HepG2 (cell line): ENCODE results near the gene NR1H3. TPM values are rescaled to one million over a fixed set of nuclear protein-coding genes. Genes with fewer than 3 reads are reported as not detected.

ENCODE experiments used
- BATF2 ChIP-seq: sonication (generic); formaldehyde crosslinking; IDR thresholded peaks from 2 replicates; pipeline ENCODE4 v1.8.0; 2022; ENCODE audit warnings: mild to moderate bottlenecking, missing genetic modification reagents, moderate library complexity
- HOXD1 ChIP-seq: sonication (generic); formaldehyde crosslinking; IDR thresholded peaks from 2 replicates; pipeline ENCODE4 v1.5.0; 2020; ENCODE audit warnings: missing genetic modification reagents
- IRX3 ChIP-seq: sonication (generic); formaldehyde crosslinking; IDR thresholded peaks from 2 replicates; pipeline ENCODE4 v1.8.1; 2023; ENCODE audit warnings: mild to moderate bottlenecking, low read depth, missing genetic modification reagents, borderline replicate concordance
- KDM2A ChIP-seq: sonication (generic); formaldehyde crosslinking; IDR thresholded peaks from 2 replicates; pipeline ENCODE4 v1.4.0; 2020; ENCODE audit warnings: low read depth, missing genetic modification reagents, borderline replicate concordance
- KLF6 ChIP-seq: IDR thresholded peaks from 2 replicates; pipeline ENCODE4 v1.8.0; 2016; ENCODE audit warnings: missing biosample characterization, missing genetic modification reagents
- MAX ChIP-seq: IDR thresholded peaks from 2 replicates; pipeline ENCODE4 v1.6.1; 2012; ENCODE audit warnings: inconsistent platforms
- MIER3 ChIP-seq: IDR thresholded peaks from 2 replicates; pipeline ENCODE4 v1.6.1; 2016; ENCODE audit warnings: missing compliant biosample characterization, borderline replicate concordance
- MLLT10 ChIP-seq: sonication (generic); formaldehyde crosslinking; IDR thresholded peaks from 2 replicates; pipeline ENCODE4 v1.4.0; 2020; ENCODE audit warnings: missing genetic modification reagents
- MTA1 ChIP-seq: sonication (generic); formaldehyde crosslinking; IDR thresholded peaks from 2 replicates; pipeline ENCODE4 v1.4.0; 2020; ENCODE audit warnings: missing genetic modification reagents, mild to moderate bottlenecking, borderline replicate concordance
- MZF1 ChIP-seq: sonication (generic); formaldehyde crosslinking; IDR thresholded peaks from 2 replicates; pipeline ENCODE4 v1.8.1; 2023; ENCODE audit warnings: mild to moderate bottlenecking, missing genetic modification reagents, borderline replicate concordance
- NAIF1 ChIP-seq: sonication (generic); formaldehyde crosslinking; IDR thresholded peaks from 2 replicates; pipeline ENCODE4 v1.5.0; 2020; ENCODE audit warnings: mild to moderate bottlenecking, missing genetic modification reagents, borderline replicate concordance
- SETDB1 ChIP-seq: sonication (generic); formaldehyde crosslinking; IDR thresholded peaks from 2 replicates; pipeline ENCODE4 v1.5.1; 2020; ENCODE audit warnings: missing genetic modification reagents, mild to moderate bottlenecking, borderline replicate concordance
- SP2 ChIP-seq: sonication (generic); formaldehyde crosslinking; IDR thresholded peaks from 2 replicates; pipeline ENCODE4 v1.5.1; 2020; ENCODE audit warnings: mild to moderate bottlenecking, missing genetic modification reagents
- SRF ChIP-seq: IDR thresholded peaks from 2 replicates; pipeline ENCODE4 v1.6.1; 2011; ENCODE audit warnings: mild to moderate bottlenecking, low read depth, low read length, moderate library complexity
- TAF15 ChIP-seq: fragments of 200-400 bp; formaldehyde crosslinking; IDR thresholded peaks from one replicate; pipeline ENCODE4 v1.6.1; 2018; ENCODE audit warnings: mild to moderate bottlenecking, low read depth, low read length; ENCODE audit not compliant: poor library complexity, severe bottlenecking
- ZBTB33 ChIP-seq: sonication (generic); formaldehyde crosslinking; IDR thresholded peaks from 2 replicates; pipeline ENCODE4 v1.4.0; 2020; ENCODE audit warnings: missing genetic modification reagents
- ZFP37 ChIP-seq: sonication (generic); formaldehyde crosslinking; IDR thresholded peaks from 2 replicates; pipeline ENCODE4 v1.4.0; 2020; ENCODE audit warnings: missing genetic modification reagents, borderline replicate concordance
- ZMAT3 ChIP-seq: sonication (generic); formaldehyde crosslinking; conservative IDR thresholded peaks from 2 replicates; pipeline ENCODE4 v1.7.0; 2021; ENCODE audit warnings: missing genetic modification reagents
- ZNF205 ChIP-seq: IDR thresholded peaks from 2 replicates; pipeline ENCODE4 v1.6.1; 2018; ENCODE audit warnings: missing biosample characterization, missing genetic modification reagents
- ZNF383 ChIP-seq: sonication (generic); formaldehyde crosslinking; IDR thresholded peaks from 2 replicates; pipeline ENCODE4 v1.4.0; 2020; ENCODE audit warnings: missing genetic modification reagents, mild to moderate bottlenecking, borderline replicate concordance
- ZNF432 ChIP-seq: sonication (generic); formaldehyde crosslinking; IDR thresholded peaks from 2 replicates; pipeline ENCODE4 v1.5.0; 2020; ENCODE audit warnings: missing genetic modification reagents, mild to moderate bottlenecking, borderline replicate concordance
- ZNF703 ChIP-seq: sonication (generic); formaldehyde crosslinking; IDR thresholded peaks from 2 replicates; pipeline ENCODE4 v1.5.1; 2020; ENCODE audit warnings: missing genetic modification reagents, mild to moderate bottlenecking, moderate library complexity, borderline replicate concordance
- ZNF772 ChIP-seq: sonication (generic); formaldehyde crosslinking; IDR thresholded peaks from 2 replicates; pipeline ENCODE4 v1.5.0; 2020; ENCODE audit warnings: mild to moderate bottlenecking, missing genetic modification reagents
- ZNF777 ChIP-seq: sonication (generic); formaldehyde crosslinking; IDR thresholded peaks from 2 replicates; pipeline ENCODE4 v1.4.0; 2020; ENCODE audit warnings: missing genetic modification reagents
- polyA plus RNA-seq, 8 experiments: library from polyadenylated mRNA; depleted of rRNA in 3 of 8; stranded (reverse) in 7 of 8; unstranded in 1 of 8; fragments of >200 nt; fragmentation: Illumina TruSeq in 4 of 8; extraction: Trizol in 4 of 8; gene quantifications; 2 replicates each; pipeline versions ENCODE4 v1.2.1 to v1.2.3, GENCODE V29; 2011 to 2016; ENCODE audit warnings: low read depth in 4 of 8, missing spikeins in 1 of 8, mixed read lengths in 1 of 8; ENCODE audit not compliant: insufficient read depth in 1 of 8
- total RNA-seq, 5 experiments: library from RNA; depleted of rRNA; stranded (reverse); fragments of >200 nt; fragmentation: Illumina TruSeq; extraction: Trizol; gene quantifications; 2 replicates each; pipeline ENCODE4 v1.2.3, GENCODE V29; 2016; ENCODE audit warnings: low read depth in 1 of 5
- TF ChIP-seq, protein P1 (sequence below): sonication (generic); formaldehyde crosslinking; IDR thresholded peaks from 2 replicates; pipeline ENCODE4 v1.4.0; 2020; ENCODE audit warnings: mild to moderate bottlenecking, missing genetic modification reagents
- TF ChIP-seq, protein P2 (sequence below): sonication (generic); formaldehyde crosslinking; IDR thresholded peaks from 2 replicates; pipeline ENCODE4 v1.4.0; 2020; ENCODE audit warnings: missing genetic modification reagents

Gene NR1H3
- total and polyA plus RNA-seq, 2 of the 13 experiments (the other 11 are each of a cell fraction or from before 2014, with no cell fraction given), result 41.8 to 102 TPM

- peak; percentile 66 for TF ChIP-seq ZNF772 (CRISPR knock-in tag)
- TF ChIP-seq, protein P1, sequence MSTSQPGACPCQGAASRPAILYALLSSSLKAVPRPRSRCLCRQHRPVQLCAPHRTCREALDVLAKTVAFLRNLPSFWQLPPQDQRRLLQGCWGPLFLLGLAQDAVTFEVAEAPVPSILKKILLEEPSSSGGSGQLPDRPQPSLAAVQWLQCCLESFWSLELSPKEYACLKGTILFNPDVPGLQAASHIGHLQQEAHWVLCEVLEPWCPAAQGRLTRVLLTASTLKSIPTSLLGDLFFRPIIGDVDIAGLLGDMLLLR, result peak; percentile 82; the same call in 1 of the 2 replicates
- no peak for TF ChIP-seq ZNF432 (CRISPR knock-in tag)
- peak; percentile 96 for TF ChIP-seq NAIF1 (CRISPR knock-in tag)
- no peak for TF ChIP-seq SP2
- TF ChIP-seq MIER3 (CRISPR knock-in tag), result peak; percentile 96; the same call in 1 of the 2 replicates
- peak; percentile 97 for TF ChIP-seq KDM2A (CRISPR knock-in tag)
- TF ChIP-seq IRX3 (CRISPR knock-in tag), result peak; percentile 61; the same call in 1 of the 2 replicates
- TF ChIP-seq ZBTB33 (CRISPR knock-in tag), result peak; percentile 55; the same call in 1 of the 2 replicates
- TF ChIP-seq SRF, result peak; percentile 77
- no peak for TF ChIP-seq MLLT10 (CRISPR knock-in tag)
- TF ChIP-seq BATF2 (CRISPR knock-in tag), result peak; percentile 76
- peak; percentile 88; the same call in 1 of the 2 replicates for TF ChIP-seq MZF1 (CRISPR knock-in tag)
- TF ChIP-seq ZMAT3 (CRISPR knock-in tag), result peak; percentile 91; the same call in 1 of the 2 replicates
- TF ChIP-seq KLF6, result peak; percentile 84
- TF ChIP-seq MTA1, result peak; percentile 77; the same call in 1 of the 2 replicates
- TF ChIP-seq TAF15, result peak; percentile 97
- peak; percentile 91 for TF ChIP-seq HOXD1 (CRISPR knock-in tag)
- TF ChIP-seq ZNF777, result peak; percentile 39; the same call in 1 of the 2 replicates
- TF ChIP-seq ZNF205 (CRISPR knock-in tag), result peak; percentile 81
- TF ChIP-seq ZNF703 (CRISPR knock-in tag), result peak; percentile 80; the same call in 1 of the 2 replicates
- TF ChIP-seq ZNF383 (CRISPR knock-in tag), result no peak
- TF ChIP-seq, protein P2, sequence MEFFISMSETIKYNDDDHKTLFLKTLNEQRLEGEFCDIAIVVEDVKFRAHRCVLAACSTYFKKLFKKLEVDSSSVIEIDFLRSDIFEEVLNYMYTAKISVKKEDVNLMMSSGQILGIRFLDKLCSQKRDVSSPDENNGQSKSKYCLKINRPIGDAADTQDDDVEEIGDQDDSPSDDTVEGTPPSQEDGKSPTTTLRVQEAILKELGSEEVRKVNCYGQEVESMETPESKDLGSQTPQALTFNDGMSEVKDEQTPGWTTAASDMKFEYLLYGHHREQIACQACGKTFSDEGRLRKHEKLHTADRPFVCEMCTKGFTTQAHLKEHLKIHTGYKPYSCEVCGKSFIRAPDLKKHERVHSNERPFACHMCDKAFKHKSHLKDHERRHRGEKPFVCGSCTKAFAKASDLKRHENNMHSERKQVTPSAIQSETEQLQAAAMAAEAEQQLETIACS (CRISPR knock-in tag), result peak; percentile 60
- no peak for TF ChIP-seq SETDB1 (CRISPR knock-in tag)
- peak; percentile 78; the same call in 1 of the 2 replicates for TF ChIP-seq ZFP37 (CRISPR knock-in tag)
- peak; percentile 81 for TF ChIP-seq MAX
Measured at GRCh38 chr11:47248664-47249377, 9.0 kb upstream of the NR1H3 start, which contains the start of gene ACP2 (continued).
